Epithelial cell of alveolus of lung (primary cell): ENCODE data around the gene PLBD1. TPM values are rescaled to one million over a fixed set of nuclear protein-coding genes. Genes with fewer than 3 reads are reported as not detected.

Experiments
- total RNA-seq: library from RNA; depleted of rRNA; stranded (reverse); fragments of >200 nt; gene quantifications from 2 replicates; pipeline ENCODE4 v1.2.1, GENCODE V29; 2015

Gene PLBD1
- 2.8 and 6.6 TPM in 2 replicates for total RNA-seq

GRCh38 chr12:14567351-14568162, at the start of gene PLBD1:
Gene PLBD1 (minus strand): TSS chr12:14567883. CDS start chr12:14567696, 187 bp downstream.

Other genes starting within 250 kb of the PLBD1 start
- gene ATF7IP, start 202.2 kb downstream of the PLBD1 start, total RNA-seq = 16.5 and 35.9 TPM in 2 replicates
- gene GUCY2C, start 128.7 kb upstream of the PLBD1 start, total RNA-seq = not detected in 2 replicates
- 21.1 and 28.7 TPM in 2 replicates for gene WBP11, start 235.6 kb upstream of the PLBD1 start, total RNA-seq
- gene C12orf60, start 235.8 kb upstream of the PLBD1 start, total RNA-seq = 1.3 and 2.1 TPM in 2 replicates
- gene SMCO3, start 246.3 kb upstream of the PLBD1 start, total RNA-seq = under 0.01 TPM in 1 of 2 replicates, not detected in the other